H9 (cell line): Measurements from ENCODE around the gene MISP. TPM values are rescaled to one million over a fixed set of nuclear protein-coding genes. Genes with fewer than 3 reads are reported as not detected.
A peak's percentile ranks its signal among the peaks of the same experiment; 100 is the strongest.

Experiments
- DNase-seq: peaks from one replicate; pipeline ENCODE4 v3.0.0-alpha.2; 2017
- H2AFZ ChIP-seq: one replicate; pipeline ENCODE4 v1.6.1; 2013; ENCODE audit warnings: mild to moderate bottlenecking, low read length, control low read depth, moderate library complexity
- H2AK5ac ChIP-seq: 2 replicates; pipeline ENCODE4 v1.6.1; 2013; ENCODE audit warnings: low read length, control low read depth, mixed read lengths; ENCODE audit not compliant: insufficient read length
- H2BK120ac ChIP-seq: one replicate; pipeline ENCODE4 v1.6.1; 2013; ENCODE audit warnings: low read depth, mild to moderate bottlenecking, low read length, control low read depth, inconsistent platforms; ENCODE audit not compliant: poor library complexity, severe bottlenecking
- H2BK12ac ChIP-seq: 2 replicates; pipeline ENCODE4 v1.6.1; 2013; ENCODE audit warnings: low read length, control low read depth, mixed read lengths, low read depth; ENCODE audit not compliant: insufficient read length
- H2BK15ac ChIP-seq: 2 replicates; pipeline ENCODE4 v1.6.1; 2013; ENCODE audit warnings: low read depth, low read length, control low read depth
- H2BK20ac ChIP-seq: one replicate; pipeline ENCODE4 v1.6.1; 2013; ENCODE audit warnings: low read depth, mild to moderate bottlenecking, low read length, control low read depth, inconsistent platforms; ENCODE audit not compliant: poor library complexity, severe bottlenecking
- H2BK5ac ChIP-seq: 2 replicates; pipeline ENCODE4 v1.6.1; 2013; ENCODE audit warnings: low read length, control low read depth, mixed read lengths; ENCODE audit not compliant: insufficient read length
- H3K14ac ChIP-seq: 2 replicates; pipeline ENCODE4 v1.6.1; 2013; ENCODE audit warnings: low read length, control low read depth; ENCODE audit not compliant: insufficient read depth
- H3K18ac ChIP-seq: 2 replicates; pipeline ENCODE4 v1.6.1; 2013; ENCODE audit warnings: low read depth, mild to moderate bottlenecking, mixed read lengths, low read length, control low read depth; ENCODE audit not compliant: insufficient read length
- H3K23ac ChIP-seq: 2 replicates; pipeline ENCODE4 v1.6.1; 2013; ENCODE audit warnings: low read length, control low read depth, mixed read lengths, low read depth; ENCODE audit not compliant: insufficient read length
- H3K23me2 ChIP-seq: 2 replicates; pipeline ENCODE4 v1.6.1; 2013; ENCODE audit warnings: low read depth, mild to moderate bottlenecking, mixed read lengths, low read length, control low read depth; ENCODE audit not compliant: insufficient read length, poor library complexity, severe bottlenecking
- H3K27ac ChIP-seq: 2 replicates; pipeline ENCODE4 v1.5.1; 2013; ENCODE audit warnings: low read length, control low read depth, mixed read lengths, low read depth; ENCODE audit not compliant: insufficient read length
- H3K27me3 ChIP-seq: 2 replicates; pipeline ENCODE4 v1.6.1; 2013; ENCODE audit warnings: low read length, control low read depth, inconsistent platforms; ENCODE audit not compliant: insufficient read depth
- H3K4ac ChIP-seq: 2 replicates; pipeline ENCODE4 v1.6.1; 2013; ENCODE audit warnings: low read depth, mild to moderate bottlenecking, control low read depth, inconsistent platforms, low read length, moderate library complexity
- H3K4me1 ChIP-seq: 2 replicates; pipeline ENCODE4 v1.6.1; 2013; ENCODE audit warnings: low read length, control low read depth, inconsistent platforms; ENCODE audit not compliant: insufficient read depth
- H3K4me2 ChIP-seq: 2 replicates; pipeline ENCODE4 v1.6.1; 2013; ENCODE audit warnings: low read length, control low read depth, mixed read lengths; ENCODE audit not compliant: insufficient read length, insufficient read depth
- H3K56ac ChIP-seq: 2 replicates; pipeline ENCODE4 v1.6.1; 2013; ENCODE audit warnings: low read depth, mild to moderate bottlenecking, mixed read lengths, low read length, control low read depth; ENCODE audit not compliant: insufficient read length
- H3K79me1 ChIP-seq: 2 replicates; pipeline ENCODE4 v1.6.1; 2013; ENCODE audit warnings: low read depth, mild to moderate bottlenecking, moderate library complexity, low read length, control low read depth, inconsistent platforms; ENCODE audit not compliant: insufficient read depth, poor library complexity, severe bottlenecking
- H3K79me2 ChIP-seq: 2 replicates; pipeline ENCODE4 v1.6.1; 2013; ENCODE audit warnings: low read length, control low read depth, inconsistent platforms; ENCODE audit not compliant: insufficient read depth
- H3K9ac ChIP-seq: 2 replicates; pipeline ENCODE4 v1.6.1; 2013; ENCODE audit warnings: low read length, control low read depth, mixed read lengths; ENCODE audit not compliant: insufficient read length; ENCODE audit errors: extremely low read depth
- H3K9me3 ChIP-seq: one replicate; pipeline ENCODE4 v1.6.1; 2013; ENCODE audit warnings: low read depth, low read length, inconsistent platforms; ENCODE audit not compliant: control insufficient read depth
- H3T11ph ChIP-seq: one replicate; pipeline ENCODE4 v1.6.1; 2013; ENCODE audit warnings: mild to moderate bottlenecking, low read length, control low read depth, inconsistent platforms
- H4K20me1 ChIP-seq: one replicate; pipeline ENCODE4 v1.6.1; 2013; ENCODE audit not compliant: control insufficient read depth, insufficient read length, insufficient read depth
- H4K5ac ChIP-seq: 2 replicates; pipeline ENCODE4 v1.6.1; 2013; ENCODE audit warnings: low read depth, mild to moderate bottlenecking, mixed read lengths, low read length, control low read depth; ENCODE audit not compliant: insufficient read length
- H4K8ac ChIP-seq: replicated peaks from 2 replicates; pipeline ENCODE4 v1.6.1; 2013; ENCODE audit warnings: low read length, control low read depth, mixed read lengths, low read depth; ENCODE audit not compliant: insufficient read length
- H4K91ac ChIP-seq: 2 replicates; pipeline ENCODE4 v1.6.1; 2013; ENCODE audit warnings: low read depth, mild to moderate bottlenecking, moderate library complexity, mixed read lengths, low read length, control low read depth; ENCODE audit not compliant: insufficient read length
- H3K27ac Mint-ChIP-seq, 3 experiments: 2 replicates in 2 of 3; 3 replicates in 1 of 3; pipeline ENCODE4 v1.8.0; 2020 to 2021; ENCODE audit warnings: mixed read lengths in 3 of 3, mild to moderate bottlenecking in 1 of 3, moderate library complexity in 1 of 3
- H3K27me3 Mint-ChIP-seq: 2 replicates; pipeline ENCODE4 v1.8.0; 2021; ENCODE audit warnings: low read depth, mild to moderate bottlenecking, moderate library complexity, mixed read lengths
- H3K36me3 Mint-ChIP-seq, 3 experiments: 2 replicates in 2 of 3; 3 replicates in 1 of 3; pipeline ENCODE4 v1.8.0; 2020 to 2021; ENCODE audit warnings: low read depth in 3 of 3, mixed read lengths in 3 of 3; ENCODE audit not compliant: insufficient read depth in 1 of 3
- H3K4me1 Mint-ChIP-seq, 2 experiments: 2 replicates each; pipeline ENCODE4 v1.8.0; 2020; ENCODE audit warnings: mixed read lengths in 2 of 2
- H3K4me3 Mint-ChIP-seq, 2 experiments: 2 replicates in 1 of 2; 3 replicates in 1 of 2; pipeline ENCODE4 v1.8.0; 2020 to 2021; ENCODE audit warnings: mild to moderate bottlenecking in 2 of 2, mixed read lengths in 2 of 2, moderate library complexity in 1 of 2
- H3K9me3 Mint-ChIP-seq, 2 experiments: 2 replicates in 1 of 2; 3 replicates in 1 of 2; pipeline ENCODE4 v1.8.0; 2020; ENCODE audit warnings: mild to moderate bottlenecking in 2 of 2, mixed read lengths in 2 of 2, moderate library complexity in 1 of 2
- WGBS: extraction: QIAGEN DNeasy Blood & Tissue Kit; methylation state at CpG from one replicate; pipeline ENCODE4 v1.1.7; 2013; ENCODE audit warnings: missing lambda C conversion rate, low lambda C conversion rate, mixed read lengths; ENCODE audit not compliant: insufficient read length; ENCODE audit errors: extremely low coverage; 5-methylcytosine and 5-hydroxymethylcytosine counted together
- total RNA-seq: library from RNA; stranded (reverse); gene quantifications from 2 replicates; pipeline ENCODE4 v1.2.1, GENCODE V29; 2021
- TF ChIP-seq, protein P1 (sequence below): fragments of 200-600 bp; sonication (generic); conservative IDR thresholded peaks from 3 replicates; pipeline ENCODE4 v1.8.0; 2021; ENCODE audit warnings: antibody characterized with exemption, mild to moderate bottlenecking

The MISP gene
- total RNA-seq, 1 experiment from 2014 or later, result 0.44 TPM

DNA sequence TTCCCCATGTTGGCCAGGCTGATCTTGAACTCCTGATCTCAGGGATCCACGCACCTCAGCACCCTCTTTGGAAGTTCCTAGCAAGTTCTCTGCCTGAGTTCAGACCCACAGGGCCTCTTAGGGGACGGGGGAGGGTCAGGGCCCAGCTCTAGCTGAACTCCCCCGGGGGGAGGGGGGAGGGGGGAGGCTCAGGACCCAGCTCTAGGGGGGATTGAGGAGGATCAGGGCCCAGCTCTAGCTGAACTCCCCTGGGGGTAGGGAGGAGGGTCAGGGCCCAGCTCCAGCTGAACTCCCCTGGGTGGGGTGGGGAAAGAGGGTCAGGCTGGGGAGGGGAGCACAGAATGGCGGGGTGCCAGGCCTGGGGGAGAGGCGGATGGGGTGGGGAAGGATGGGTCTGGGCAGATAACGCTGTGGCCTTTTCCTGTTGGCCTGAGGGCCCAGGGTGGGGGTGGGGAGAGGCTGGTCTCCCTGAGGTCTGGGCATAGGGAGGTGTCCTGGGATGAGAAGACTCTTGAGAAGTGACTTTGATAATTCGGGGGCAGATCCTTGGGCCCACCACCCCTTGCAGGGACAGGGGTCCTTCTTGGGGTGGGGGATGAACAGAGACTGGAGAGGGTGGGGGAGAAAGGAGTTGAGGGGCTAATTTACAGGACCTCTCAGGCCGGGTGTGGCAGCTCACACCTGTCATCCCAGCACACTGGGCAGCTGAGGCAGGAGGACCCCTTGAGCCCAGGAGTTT lies 40.8 kb downstream of the MISP start:
- H3K23me2 ChIP-seq, result no peaks in the 10 kb centered on the region
- no peaks in the 10 kb centered on the region for H3K79me1 ChIP-seq
- no peak overlapping the region; a peak in 1 of 5 replicates for H3K4me3 Mint-ChIP-seq
- TF ChIP-seq, protein P1, sequence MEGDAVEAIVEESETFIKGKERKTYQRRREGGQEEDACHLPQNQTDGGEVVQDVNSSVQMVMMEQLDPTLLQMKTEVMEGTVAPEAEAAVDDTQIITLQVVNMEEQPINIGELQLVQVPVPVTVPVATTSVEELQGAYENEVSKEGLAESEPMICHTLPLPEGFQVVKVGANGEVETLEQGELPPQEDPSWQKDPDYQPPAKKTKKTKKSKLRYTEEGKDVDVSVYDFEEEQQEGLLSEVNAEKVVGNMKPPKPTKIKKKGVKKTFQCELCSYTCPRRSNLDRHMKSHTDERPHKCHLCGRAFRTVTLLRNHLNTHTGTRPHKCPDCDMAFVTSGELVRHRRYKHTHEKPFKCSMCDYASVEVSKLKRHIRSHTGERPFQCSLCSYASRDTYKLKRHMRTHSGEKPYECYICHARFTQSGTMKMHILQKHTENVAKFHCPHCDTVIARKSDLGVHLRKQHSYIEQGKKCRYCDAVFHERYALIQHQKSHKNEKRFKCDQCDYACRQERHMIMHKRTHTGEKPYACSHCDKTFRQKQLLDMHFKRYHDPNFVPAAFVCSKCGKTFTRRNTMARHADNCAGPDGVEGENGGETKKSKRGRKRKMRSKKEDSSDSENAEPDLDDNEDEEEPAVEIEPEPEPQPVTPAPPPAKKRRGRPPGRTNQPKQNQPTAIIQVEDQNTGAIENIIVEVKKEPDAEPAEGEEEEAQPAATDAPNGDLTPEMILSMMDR, result no peak
- H2BK120ac ChIP-seq, result no peak overlapping the region
- no peaks in the 10 kb centered on the region for H3K9me3 ChIP-seq
- no peak overlapping the region for H2AFZ ChIP-seq
- no peaks in the 10 kb centered on the region for H3K27me3 Mint-ChIP-seq
- DNase-seq, result peak; percentile 31
- H3K56ac ChIP-seq, result no peak overlapping the region
- H3K9me3 Mint-ChIP-seq, result no peaks in the 10 kb centered on the region; a peak in 1 of 5 replicates
- no peak overlapping the region for H4K5ac ChIP-seq
- no peak overlapping the region for H2BK15ac ChIP-seq
- no peak overlapping the region for H3K27ac ChIP-seq
- no peak overlapping the region for H2BK5ac ChIP-seq
- no peaks in the 10 kb centered on the region for H3K79me2 ChIP-seq
- no peaks in the 10 kb centered on the region for H3K27me3 ChIP-seq
- H4K20me1 ChIP-seq, result no peaks in the 10 kb centered on the region
- no peak overlapping the region for H2AK5ac ChIP-seq
- H2BK12ac ChIP-seq, result no peak overlapping the region
- H3K9ac ChIP-seq, result no peak overlapping the region
- H3K4ac ChIP-seq, result no peak overlapping the region
- H3K14ac ChIP-seq, result no peak overlapping the region
- H3K27ac Mint-ChIP-seq, result peak overlapping the region in 2 of 3 experiments; percentile 44 to 91; a peak in 3 of 7 replicates
- no peak overlapping the region for H3K4me2 ChIP-seq
- H3K4me1 ChIP-seq, result no peaks in the 10 kb centered on the region; the same call in 1 of the 2 replicates
- H3T11ph ChIP-seq, result no peak overlapping the region
- no peaks in the 10 kb centered on the region for H3K36me3 Mint-ChIP-seq
- H2BK20ac ChIP-seq, result no peak overlapping the region
- peaks cover 23 to 35% of the 10 kb centered on the region in 2 experiments for H3K4me1 Mint-ChIP-seq
- no peak overlapping the region for H4K91ac ChIP-seq
- H4K8ac ChIP-seq, result no peak overlapping the region
- no peak overlapping the region for H3K23ac ChIP-seq
- H3K18ac ChIP-seq, result no peak overlapping the region
- WGBS, result no CpG with 5 or more reads among the region's 8 CpGs
